ENCODE data around the gene FAM163B.

FAM163B gene

DNA sequence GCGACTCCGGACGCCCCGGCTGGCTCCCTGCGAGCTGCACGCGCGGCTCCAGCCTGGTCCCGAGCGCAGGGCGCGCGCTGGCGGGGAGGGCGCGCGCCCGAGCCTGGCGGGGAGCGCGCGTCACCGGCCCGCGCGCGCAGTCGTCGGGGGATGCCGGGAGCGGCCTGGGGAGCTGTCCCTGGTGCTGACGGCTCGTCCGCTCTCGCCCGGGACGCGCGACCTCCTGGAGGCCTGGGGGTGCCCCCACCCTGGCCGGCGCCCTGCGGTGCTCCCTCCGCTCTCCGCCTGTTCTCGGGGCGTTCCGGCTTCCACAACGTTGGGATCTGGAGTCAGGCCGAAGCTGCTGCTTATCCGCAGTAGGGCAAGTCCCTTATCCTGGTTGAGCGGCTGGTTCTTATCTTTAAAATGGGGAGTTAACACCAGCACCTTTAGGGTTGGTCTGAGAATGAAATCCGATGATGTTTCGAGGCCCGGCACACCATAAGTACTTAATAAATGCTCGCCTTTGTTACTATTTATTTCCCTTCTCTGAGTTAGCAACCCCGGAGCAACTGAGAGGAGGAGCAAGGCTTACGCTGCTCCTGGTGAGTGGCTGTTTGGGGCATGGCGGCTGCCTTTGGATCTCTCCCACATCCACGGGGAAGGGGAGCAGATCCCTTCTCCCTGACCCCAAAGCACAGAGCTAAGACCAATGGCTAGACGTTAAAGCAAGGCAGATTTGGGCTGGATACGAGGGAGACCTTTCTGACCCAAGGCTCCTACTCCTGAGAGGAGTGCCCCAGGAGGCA lies at the start of gene FAM163B:
Gene FAM163B (minus strand): TSS at position 79 of the 788 bp plus-strand sequence. CDS start 29,166 bp downstream, outside the sequence.
- CTCF ChIA-PET, result no interaction called here
- peak; percentile 73 for DNase-seq (ENCODE audit: low spot score)
- TF ChIP-seq, protein P1, sequence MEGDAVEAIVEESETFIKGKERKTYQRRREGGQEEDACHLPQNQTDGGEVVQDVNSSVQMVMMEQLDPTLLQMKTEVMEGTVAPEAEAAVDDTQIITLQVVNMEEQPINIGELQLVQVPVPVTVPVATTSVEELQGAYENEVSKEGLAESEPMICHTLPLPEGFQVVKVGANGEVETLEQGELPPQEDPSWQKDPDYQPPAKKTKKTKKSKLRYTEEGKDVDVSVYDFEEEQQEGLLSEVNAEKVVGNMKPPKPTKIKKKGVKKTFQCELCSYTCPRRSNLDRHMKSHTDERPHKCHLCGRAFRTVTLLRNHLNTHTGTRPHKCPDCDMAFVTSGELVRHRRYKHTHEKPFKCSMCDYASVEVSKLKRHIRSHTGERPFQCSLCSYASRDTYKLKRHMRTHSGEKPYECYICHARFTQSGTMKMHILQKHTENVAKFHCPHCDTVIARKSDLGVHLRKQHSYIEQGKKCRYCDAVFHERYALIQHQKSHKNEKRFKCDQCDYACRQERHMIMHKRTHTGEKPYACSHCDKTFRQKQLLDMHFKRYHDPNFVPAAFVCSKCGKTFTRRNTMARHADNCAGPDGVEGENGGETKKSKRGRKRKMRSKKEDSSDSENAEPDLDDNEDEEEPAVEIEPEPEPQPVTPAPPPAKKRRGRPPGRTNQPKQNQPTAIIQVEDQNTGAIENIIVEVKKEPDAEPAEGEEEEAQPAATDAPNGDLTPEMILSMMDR (conservative IDR thresholded peaks at IDR 0.05; ENCODE audit: low read depth), result no peak
- H3K27ac ChIP-seq, result no peak within 1 kb of the TSS
- POLR2A ChIA-PET (ENCODE audit: low non-redundant PET), result no interaction called here

DNA sequence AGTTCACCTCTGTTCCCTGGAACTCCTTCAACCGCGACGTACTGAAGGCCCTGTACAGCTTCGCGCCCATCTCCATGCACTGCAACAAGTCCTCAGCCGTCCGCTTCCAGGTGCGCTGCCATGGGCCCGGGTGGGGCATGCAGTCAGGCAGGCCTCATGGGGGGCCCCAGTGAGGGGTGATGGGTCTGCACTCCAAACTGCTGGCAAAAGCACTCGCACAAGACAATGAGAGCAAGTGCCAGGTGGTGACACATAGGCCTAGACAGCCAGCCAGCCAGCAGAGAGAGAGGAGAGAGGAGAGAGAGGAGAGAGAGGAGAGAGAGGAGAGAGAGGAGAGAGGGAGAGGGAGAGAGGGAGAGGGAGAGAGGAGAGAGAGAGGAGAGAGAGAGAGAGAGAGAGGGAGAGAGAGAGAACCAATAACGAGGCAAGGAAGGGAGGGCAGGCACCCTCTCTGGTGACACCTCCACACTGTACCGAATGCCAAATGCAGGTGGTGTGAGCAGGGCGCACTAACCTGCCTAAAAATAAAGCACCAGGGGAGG lies 48.0 kb upstream of the FAM163B start:
- no peak overlapping the region for H3K27ac ChIP-seq
- ChIA-PET CTCF (no interaction called here), POLR2A (ENCODE audit: low non-redundant PET) (no interaction called here)
- DNase-seq (ENCODE audit: low spot score), result no peak
- TF ChIP-seq, protein P1 (conservative IDR thresholded peaks at IDR 0.05; ENCODE audit: low read depth), result no peak

DNA sequence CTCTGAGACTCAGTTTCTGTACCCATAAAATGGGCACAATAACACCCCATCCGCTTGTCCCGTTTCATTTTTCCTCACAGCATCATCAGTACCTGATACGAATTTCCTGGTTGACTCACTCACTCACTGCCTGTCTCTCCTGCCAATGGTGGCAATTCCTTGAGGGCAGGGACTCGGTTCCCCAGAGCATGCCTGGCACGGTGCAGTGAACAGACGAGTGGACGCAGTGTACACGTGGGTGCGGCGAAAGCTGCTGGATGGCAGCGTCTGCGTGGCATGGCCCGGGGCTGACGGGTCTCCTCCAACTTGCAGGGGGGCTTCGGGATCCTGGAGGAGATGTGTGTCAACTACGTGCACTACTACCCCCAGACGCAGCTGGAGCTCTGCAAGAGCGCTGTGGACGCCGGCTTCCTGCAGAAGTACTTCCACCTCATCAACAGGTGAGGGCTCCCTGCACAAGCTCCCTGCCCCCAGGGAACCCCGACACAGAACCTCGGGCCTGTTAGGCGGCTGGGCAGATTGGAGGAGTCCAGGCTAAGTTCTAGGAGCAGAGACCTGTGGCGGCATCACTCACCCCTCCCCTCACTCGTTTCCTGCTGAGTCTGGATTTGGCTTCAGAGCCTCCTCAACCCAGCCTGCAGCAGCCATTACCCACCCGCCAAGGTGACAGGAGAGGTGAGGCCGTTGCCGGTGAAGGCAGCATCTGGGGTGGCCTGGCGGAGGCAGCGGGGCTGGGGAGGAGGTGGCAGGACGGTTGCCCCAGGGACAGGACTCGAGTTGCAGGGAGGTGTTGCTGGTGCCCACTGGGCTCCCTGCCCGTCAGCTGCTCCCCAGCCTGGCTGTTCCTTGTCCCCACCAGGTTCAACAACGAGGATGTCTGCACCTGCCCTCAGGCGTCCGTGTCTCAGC lies 47.3 kb upstream of the FAM163B start:
- ChIA-PET CTCF (no interaction called here), POLR2A (ENCODE audit: low non-redundant PET) (no interaction called here)
- no peak overlapping the region for H3K27ac ChIP-seq
- TF ChIP-seq, protein P1 (conservative IDR thresholded peaks at IDR 0.05; ENCODE audit: low read depth), result no peak
- DNase-seq (ENCODE audit: low spot score), result no peak

DNA sequence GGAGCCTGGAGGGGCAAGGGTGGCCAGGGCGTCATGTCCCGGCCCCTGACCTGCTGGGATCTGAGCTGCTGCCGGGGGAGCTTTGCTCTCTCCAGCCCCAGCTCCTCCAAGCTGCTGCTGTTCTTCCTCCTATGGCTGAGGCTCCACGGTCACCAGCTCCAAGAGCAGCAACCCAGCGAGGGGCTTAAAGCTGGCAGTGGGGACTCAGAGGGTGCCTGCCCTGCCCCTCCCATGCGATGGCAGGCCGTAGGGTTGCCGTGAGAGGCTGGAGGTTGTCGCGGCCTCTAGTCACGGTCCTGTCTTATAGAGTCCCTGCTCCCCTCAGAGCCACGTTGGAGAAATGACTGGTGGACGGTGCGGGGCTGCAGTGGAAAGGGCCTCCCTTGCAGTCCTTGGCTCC lies 46.5 kb upstream of the FAM163B start:
- DNase-seq (ENCODE audit: low spot score), result no peak
- H3K27ac ChIP-seq, result no peak overlapping the region
- TF ChIP-seq, protein P1 (conservative IDR thresholded peaks at IDR 0.05; ENCODE audit: low read depth), result no peak
- POLR2A ChIA-PET (ENCODE audit: low non-redundant PET), result no interaction called here
- CTCF ChIA-PET, result no interaction called here

DNA sequence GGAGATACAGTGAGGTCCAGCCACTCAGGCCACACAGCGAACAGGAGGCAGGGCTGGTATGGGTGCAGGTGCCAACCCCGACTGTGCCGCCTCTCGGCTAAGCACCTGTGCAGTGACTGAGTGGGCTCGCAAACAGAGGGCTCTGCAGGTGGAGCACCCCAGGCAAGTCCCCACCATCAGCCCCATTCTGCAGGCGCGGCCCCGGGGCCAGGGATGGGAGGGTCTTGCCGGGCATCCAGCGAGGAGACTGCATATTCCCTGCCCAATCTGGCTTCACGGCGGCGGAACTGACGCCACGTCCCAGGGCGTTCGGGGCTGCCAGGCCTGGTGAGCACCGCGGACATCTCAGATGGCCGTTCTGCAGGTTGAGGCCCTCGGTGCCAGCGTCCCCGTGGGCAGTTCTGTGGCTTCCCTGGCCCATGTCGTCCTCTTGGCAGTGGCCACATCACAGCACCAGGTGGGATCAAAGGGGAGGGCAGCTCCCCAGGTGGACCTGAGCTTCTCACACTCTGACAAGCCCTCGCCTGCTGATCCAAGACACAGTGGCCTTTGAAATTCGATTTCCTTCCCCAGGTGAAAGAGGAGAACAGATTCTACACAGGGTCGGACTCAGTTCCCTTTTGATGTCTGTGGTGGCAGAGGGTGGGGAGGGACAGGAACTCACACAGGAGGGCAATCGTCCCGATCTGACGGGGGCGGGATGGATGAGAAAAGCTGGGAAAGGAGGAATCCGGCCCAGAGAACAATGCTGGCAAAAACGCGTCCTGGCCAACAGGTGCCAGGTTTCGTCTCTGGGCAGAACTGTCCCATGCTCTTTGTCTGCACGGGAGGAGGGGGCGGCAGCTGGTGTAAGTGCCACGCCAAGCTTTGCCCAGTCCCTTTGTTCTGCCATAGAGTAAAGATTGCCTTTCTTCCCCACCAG lies 45.8 kb upstream of the FAM163B start:
- TF ChIP-seq, protein P1 (conservative IDR thresholded peaks at IDR 0.05; ENCODE audit: low read depth), result no peak
- no peak overlapping the region for H3K27ac ChIP-seq
- DNase-seq (ENCODE audit: low spot score), result no peak
- POLR2A ChIA-PET (ENCODE audit: low non-redundant PET), result no interaction called here
- CTCF ChIA-PET, result no interaction called here

Data from RWPE1 (cell line).